NB4 (cell line): Measurements from ENCODE around the gene ST6GALNAC3.

Experiments used
- DNase-seq: peaks from one replicate; pipeline ENCODE4 v3.0.0; 2010; ENCODE audit warnings: low read depth
- H3K4me3 ChIP-seq: one replicate; pipeline ENCODE4 v1.5.1; 2011; ENCODE audit warnings: mild to moderate bottlenecking, low read depth, low read length, moderate library complexity
- CTCF ChIP-seq: IDR thresholded peaks from one replicate; pipeline ENCODE4 v1.5.1; 2012; ENCODE audit warnings: low read depth, low read length
- MAX ChIP-seq: IDR thresholded peaks from 2 replicates; pipeline ENCODE4 v1.6.1; 2011; ENCODE audit warnings: low read depth, low read length
- MYC ChIP-seq: IDR thresholded peaks from 2 replicates; pipeline ENCODE4 v1.6.1; 2011; ENCODE audit warnings: low read depth, low read length
- POLR2A ChIP-seq: IDR thresholded peaks from 2 replicates; pipeline ENCODE4 v1.6.1; 2011; ENCODE audit warnings: mild to moderate bottlenecking; ENCODE audit not compliant: insufficient read length; ENCODE audit errors: extremely low read depth

Gene ST6GALNAC3

GRCh38 chr1:76247261-76247852 is 172.8 kb downstream of the ST6GALNAC3 start:
- H3K4me3 ChIP-seq = no peak overlapping the region
- TF ChIP-seq MAX = no peak
- TF ChIP-seq MYC = no peak
- TF ChIP-seq POLR2A = no peak
- no peak for TF ChIP-seq CTCF
- no peak for DNase-seq

- TF ChIP-seq CTCF = no peak
- TF ChIP-seq MAX = no peak
- TF ChIP-seq MYC = no peak
- no peak for TF ChIP-seq POLR2A
- no peak for DNase-seq
These were observed 175.7 kb downstream of the ST6GALNAC3 start for GRCh38 chr1:76250271-76250670.

GRCh38 chr1:76252431-76252830 is 177.9 kb downstream of the ST6GALNAC3 start:
- TF ChIP-seq POLR2A = no peak
- no peak for TF ChIP-seq MAX
- TF ChIP-seq CTCF = no peak
- TF ChIP-seq MYC = no peak
- no peak overlapping the region for H3K4me3 ChIP-seq
- DNase-seq = no peak

More at GRCh38 chr1:76250271-76250670, 175.7 kb downstream of the ST6GALNAC3 start:
- no peak overlapping the region for H3K4me3 ChIP-seq

- TF ChIP-seq MYC (no peak), CTCF (no peak), POLR2A (no peak), MAX (no peak)
- DNase-seq = no peak
- no peak overlapping the region for H3K4me3 ChIP-seq
These were observed 179.8 kb downstream of the ST6GALNAC3 start for GRCh38 chr1:76254104-76255030.

GRCh38 chr1:76256289-76257223 is 182.0 kb downstream of the ST6GALNAC3 start:
- no peak overlapping the region for H3K4me3 ChIP-seq
- no peak for DNase-seq
- TF ChIP-seq POLR2A = no peak
- no peak for TF ChIP-seq MYC
- TF ChIP-seq MAX = no peak
- no peak for TF ChIP-seq CTCF
